Head of caudate nucleus (tissue), 42 donors: ENCODE data around the gene ANXA3.
"Not testable (repeated sequence)": the region's sequence is repeated elsewhere in the genome, so short reads cannot be mapped to it uniquely, and the experiment has no call there.

ENCODE experiments used
- DNase-seq, 42 donors: peaks; one replicate each; pipeline versions ENCODE4 v3.0.0 to v3.0.0-alpha.2; 2020 to 2021; ENCODE audit warnings: mixed read lengths in 7 of 42
- intact Hi-C: fragments of 100-400 bp; cut with DNase I; formaldehyde crosslinking; loops from one replicate; pipeline ENCODE4 v1.15.0; 2022

The ANXA3 gene

GRCh38 chr4:78551420-78552351 lies at the start of gene ANXA3:
Gene ANXA3, plus strand, starts transcription at chr4:78551770. Its CDS starts 2,704 bp downstream, at chr4:78554474.
- DNase-seq: peak in 8 of 42 donors; percentile 1 to 29 (median 13)

GRCh38 chr4:78506260-78506659 lies 45.3 kb upstream of the ANXA3 start:
- DNase-seq, intact Hi-C loops: not testable (repeated sequence)

More at GRCh38 chr4:78551420-78552351, at the start of gene ANXA3:
- intact Hi-C loops: no loop called here

GRCh38 chr4:78509043-78509442 lies 42.5 kb upstream of the ANXA3 start:
- intact Hi-C loops: no loop called here
- DNase-seq: no peak

GRCh38 chr4:78510108-78510507 lies 41.5 kb upstream of the ANXA3 start:
- intact Hi-C loops: loop anchor here (10.0 kb wide), 1 partner anchor 545 kb away; no protein-coding TSS in a partner anchor
- no peak for DNase-seq

- intact Hi-C loops: loop anchor here (10.0 kb wide), 1 partner anchor 546 kb away; no protein-coding TSS in a partner anchor
- no peak for DNase-seq
Measured at GRCh38 chr4:78510681-78511080, 40.9 kb upstream of the ANXA3 start.

- DNase-seq: no peak
- intact Hi-C loops: loop anchor here (10.0 kb wide), 1 partner anchor 548 kb away; no protein-coding TSS in a partner anchor
Measured at GRCh38 chr4:78512357-78512920, 39.1 kb upstream of the ANXA3 start.

GRCh38 chr4:78513411-78513975 lies 38.1 kb upstream of the ANXA3 start:
- no peak for DNase-seq
- intact Hi-C loops: loop anchor here (10.0 kb wide), 1 partner anchor 549 kb away; no protein-coding TSS in a partner anchor

- intact Hi-C loops: loop anchor here (10.0 kb wide), 1 partner anchor 552 kb away; no protein-coding TSS in a partner anchor
- peak in 1 of 42 donors; percentile 22 for DNase-seq
Measured at GRCh38 chr4:78517050-78517652, 34.4 kb upstream of the ANXA3 start.

- intact Hi-C loops: loop anchor here (10.0 kb wide), 1 partner anchor 554 kb away; no protein-coding TSS in a partner anchor
- no peak for DNase-seq
Measured at GRCh38 chr4:78518561-78518960, 33.0 kb upstream of the ANXA3 start.

- intact Hi-C loops: loop anchor here (10.0 kb wide), 1 partner anchor 555 kb away; no protein-coding TSS in a partner anchor
- no peak for DNase-seq
Measured at GRCh38 chr4:78519962-78520361, 31.6 kb upstream of the ANXA3 start.

- intact Hi-C loops: no loop called here
- no peak for DNase-seq
Measured at GRCh38 chr4:78520808-78521226, 30.8 kb upstream of the ANXA3 start.

GRCh38 chr4:78524009-78524408 lies 27.6 kb upstream of the ANXA3 start:
- no peak for DNase-seq
- intact Hi-C loops: no loop called here

- no peak for DNase-seq
- intact Hi-C loops: no loop called here
Measured at GRCh38 chr4:78525559-78525958, 26.0 kb upstream of the ANXA3 start.

- intact Hi-C loops: no loop called here
Measured at GRCh38 chr4:78527103-78527502, 24.5 kb upstream of the ANXA3 start.

GRCh38 chr4:78527555-78527954 lies 24.0 kb upstream of the ANXA3 start:
- no peak for DNase-seq

More at GRCh38 chr4:78527103-78527502, 24.5 kb upstream of the ANXA3 start:
- DNase-seq: no peak

GRCh38 chr4:78528327-78528726 lies 23.2 kb upstream of the ANXA3 start:
- DNase-seq: no peak

More at GRCh38 chr4:78527555-78527954, 24.0 kb upstream of the ANXA3 start:
- intact Hi-C loops: no loop called here

GRCh38 chr4:78529569-78530209 lies 21.9 kb upstream of the ANXA3 start:
- DNase-seq: no peak
- intact Hi-C loops: no loop called here

More at GRCh38 chr4:78528327-78528726, 23.2 kb upstream of the ANXA3 start:
- intact Hi-C loops: no loop called here

- intact Hi-C loops: no loop called here
- DNase-seq: no peak
Measured at GRCh38 chr4:78532046-78532445, 19.5 kb upstream of the ANXA3 start.

- DNase-seq: no peak
- intact Hi-C loops: no loop called here
Measured at GRCh38 chr4:78533854-78534253, 17.7 kb upstream of the ANXA3 start.
